SHP77 treated with DMSO at 0.1 percent for 48 hours (cell line): ENCODE measurements around the gene BHLHA9.

Source experiments
- DNase-seq: peaks from one replicate; lab custom pipeline; 2025; lab: John Stamatoyannopoulos, UW

BHLHA9 gene

GRCh38 chr17:1255041-1255440 lies 15.2 kb upstream of the BHLHA9 start:
- no peak for DNase-seq

GRCh38 chr17:1256699-1257098 lies 13.5 kb upstream of the BHLHA9 start:
- DNase-seq = no peak

- peak; percentile 6 for DNase-seq
Observed at GRCh38 chr17:1260086-1260769, 10.0 kb upstream of the BHLHA9 start.

GRCh38 chr17:1260770-1261161 lies 9.5 kb upstream of the BHLHA9 start:
- no peak for DNase-seq

- DNase-seq = no peak
Observed at GRCh38 chr17:1264196-1264595, 6.0 kb upstream of the BHLHA9 start.

GRCh38 chr17:1267471-1267943 lies 2.7 kb upstream of the BHLHA9 start:
- DNase-seq = no peak

- DNase-seq = no peak
Observed at GRCh38 chr17:1271030-1271423, 783 bp downstream of the BHLHA9 start.

GRCh38 chr17:1271441-1271840 lies 1.2 kb downstream of the BHLHA9 start:
- DNase-seq = no peak

GRCh38 chr17:1272701-1273100 lies 2.5 kb downstream of the BHLHA9 start:
- no peak for DNase-seq

GRCh38 chr17:1273492-1274244 lies 3.4 kb downstream of the BHLHA9 start:
- DNase-seq = no peak

GRCh38 chr17:1274245-1274608 lies 4.0 kb downstream of the BHLHA9 start:
- DNase-seq = no peak

GRCh38 chr17:1275205-1275961 lies 5.1 kb downstream of the BHLHA9 start:
- no peak for DNase-seq

- no peak for DNase-seq
Observed at GRCh38 chr17:1275962-1276736, 5.9 kb downstream of the BHLHA9 start.

GRCh38 chr17:1280652-1281051 lies 10.4 kb downstream of the BHLHA9 start:
- DNase-seq = no peak

- DNase-seq = no peak
Observed at GRCh38 chr17:1286379-1287106, 16.3 kb downstream of the BHLHA9 start.

GRCh38 chr17:1289695-1290094 lies 19.5 kb downstream of the BHLHA9 start:
- DNase-seq = no peak

- DNase-seq = no peak
Observed at GRCh38 chr17:1290676-1291075, 20.4 kb downstream of the BHLHA9 start.

- DNase-seq = no peak
Observed at GRCh38 chr17:1294157-1294717, 24.0 kb downstream of the BHLHA9 start.

- DNase-seq = no peak
Observed at GRCh38 chr17:1298606-1299005, 28.4 kb downstream of the BHLHA9 start.

- no peak for DNase-seq
Observed at GRCh38 chr17:1299552-1300370, 29.5 kb downstream of the BHLHA9 start.
